ENCODE results near the gene ZEB2.

Gene ZEB2

GRCh38 chr2:144526831-144527230 is 6.9 kb upstream of the ZEB2 start:
- DNase-seq, result no peak

GRCh38 chr2:144524118-144525009 is 4.4 kb upstream of the ZEB2 start:
- no peak for DNase-seq

GRCh38 chr2:144523596-144524117 is 3.7 kb upstream of the ZEB2 start:
- no peak for DNase-seq

- DNase-seq, result no peak
Observed at GRCh38 chr2:144522897-144523595, 3.1 kb upstream of the ZEB2 start.

GRCh38 chr2:144522176-144522896 is 2.4 kb upstream of the ZEB2 start:
- DNase-seq, result no peak

GRCh38 chr2:144521686-144522085 is 1.8 kb upstream of the ZEB2 start:
- no peak for DNase-seq

GRCh38 chr2:144520756-144521487 is 1.0 kb upstream of the ZEB2 start:
- DNase-seq, result peak; percentile 81

GRCh38 chr2:144519597-144519933 is 354 bp downstream of the ZEB2 start:
- DNase-seq, result no peak

- DNase-seq, result no peak
Observed at GRCh38 chr2:144518748-144519596, 947 bp downstream of the ZEB2 start.

GRCh38 chr2:144517866-144518747 is 1.8 kb downstream of the ZEB2 start:
- no peak for DNase-seq

- DNase-seq, result peak; percentile 97
Observed at GRCh38 chr2:144516981-144517865, 2.7 kb downstream of the ZEB2 start.

- no peak for DNase-seq
Observed at GRCh38 chr2:144516411-144516980, 3.4 kb downstream of the ZEB2 start.

- peak; percentile 69 for DNase-seq
Observed at GRCh38 chr2:144515696-144516410, 4.1 kb downstream of the ZEB2 start.

- no peak for DNase-seq
Observed at GRCh38 chr2:144515099-144515695, 4.7 kb downstream of the ZEB2 start.

- DNase-seq, result no peak
Observed at GRCh38 chr2:144514616-144515091, 5.3 kb downstream of the ZEB2 start.

GRCh38 chr2:144513388-144514101 is 6.4 kb downstream of the ZEB2 start:
- DNase-seq, result peak; percentile 93

GRCh38 chr2:144512891-144513351 is 7.0 kb downstream of the ZEB2 start:
- DNase-seq, result no peak
